ENCODE results near the gene FAF1. TPM values are rescaled to one million over a fixed set of nuclear protein-coding genes. Genes with fewer than 3 reads are reported as not detected.

Gene FAF1
- total and polyA plus RNA-seq, 2 of the 8 experiments (the other 6 are each of a cell fraction or from before 2014, with no cell fraction given): 10.8 to 65.9 TPM

- TF ChIP-seq TCF12 (IDR thresholded peaks at IDR 0.05; ENCODE audit: low read depth, low read length): peak; percentile 58; the same call in 1 of the 2 replicates
- TF ChIP-seq RXRA (IDR thresholded peaks at IDR 0.05; ENCODE audit: insufficient read depth, low read depth, low read length): no peak
- TF ChIP-seq GABPA (IDR thresholded peaks at IDR 0.05; ENCODE audit: borderline replicate concordance, insufficient read depth, low read length): no peak
- peak; percentile 3 to 60 (median 57) for TF ChIP-seq CTCF (IDR thresholded peaks at IDR 0.05; ENCODE audit: control extremely low read depth in 1 of 3, insufficient read depth in 1 of 3, low read depth in 1 of 3, low read length in 3 of 3)
- TF ChIP-seq BACH1 (IDR thresholded peaks at IDR 0.05; ENCODE audit: low read length): no peak
- TF ChIP-seq KDM5A (IDR thresholded peaks at IDR 0.05; ENCODE audit: low read length): 0 out of 2 replicates have a peak, but pooled peaks have one; percentile 61
- peak; percentile 82; the same call in 1 of the 2 replicates for TF ChIP-seq RBBP5 (IDR thresholded peaks at IDR 0.05; ENCODE audit: borderline replicate concordance, low read depth, low read length)
- peak; percentile 83 for TF ChIP-seq TAF1 (IDR thresholded peaks at IDR 0.05; ENCODE audit: low read depth, low read length)
- TF ChIP-seq NRF1 (IDR thresholded peaks at IDR 0.05; ENCODE audit: low read depth, low read length): no peak
- TF ChIP-seq TBP (IDR thresholded peaks at IDR 0.05; ENCODE audit: low read depth, low read length): peak; percentile 78
- TF ChIP-seq SIN3A (conservative IDR thresholded peaks at IDR 0.05 in 1 of 2, IDR thresholded peaks at IDR 0.05 in 1 of 2; ENCODE audit: low read depth in 1 of 2, low read length in 2 of 2): peak; percentile 93 to 99
- peak; percentile 65 for TF ChIP-seq SRF (IDR thresholded peaks at IDR 0.05; ENCODE audit: low read depth, low read length)
- no peak for TF ChIP-seq NANOG (IDR thresholded peaks at IDR 0.05; ENCODE audit: insufficient read depth, low read depth, low read length, poor library complexity, severe bottlenecking)
These were observed at the start of gene FAF1 (continued) for GRCh38 chr1:50959913-50960844.

All from H1 (cell line).